PC-9 (cell line): ENCODE data around the gene LRRC55. TPM values are rescaled to one million over a fixed set of nuclear protein-coding genes. Genes with fewer than 3 reads are reported as not detected.
"Not testable (repeated sequence)": the region's sequence is repeated elsewhere in the genome, so short reads cannot be mapped to it uniquely, and the experiment has no call there.

Source experiments
- BruUV-seq: library from RNA; stranded (reverse); fragments of 400-500 nt; replicated peaks from 2 replicates; lab custom pipeline; 2021; lab: Mats Ljungman, UMichigan
- CTCF ChIA-PET: fragments of 300-600 bp; sonication (Branson Sonifier 250); formaldehyde crosslinking; loops from one replicate; lab custom pipeline; 2022; ENCODE audit warnings: antibody characterized with exemption; lab: Charles Lee
- POLR2A ChIA-PET: fragments of 300-600 bp; sonication (Branson Sonifier 250); formaldehyde crosslinking; loops from one replicate; lab custom pipeline; 2022; ENCODE audit warnings: antibody characterized with exemption; ENCODE audit not compliant: unreplicated experiment; lab: Charles Lee
- DNase-seq, 2 experiments: peaks; one replicate each; pipeline versions ENCODE4 v3.0.0 to v3.0.0-alpha.2; 2015 to 2022; ENCODE audit warnings: mixed read lengths in 1 of 2
- H2AFZ ChIP-seq: fragments of 200-600 bp; sonication (generic); 2 replicates; pipeline ENCODE4 v1.8.1; 2017; ENCODE audit warnings: antibody characterized with exemption
- H3F3A ChIP-seq: fragments of 200-600 bp; sonication (generic); 2 replicates; pipeline ENCODE4 v1.8.1; 2017; ENCODE audit warnings: antibody characterized with exemption, mild to moderate bottlenecking, low read depth; ENCODE audit not compliant: insufficient read depth
- H3K27ac ChIP-seq: fragments of 200-600 bp; sonication (generic); 2 replicates; pipeline ENCODE4 v1.6.1; 2016; ENCODE audit warnings: mixed run types
- H3K27me3 ChIP-seq: fragments of 200-600 bp; sonication (generic); 2 replicates; pipeline ENCODE4 v1.6.1; 2016; ENCODE audit warnings: low read depth, mixed run types; ENCODE audit not compliant: insufficient read depth
- H3K36me3 ChIP-seq: fragments of 200-600 bp; sonication (generic); 2 replicates; pipeline ENCODE4 v1.6.1; 2016; ENCODE audit warnings: low read depth, mixed run types
- H3K4me1 ChIP-seq: fragments of 200-600 bp; sonication (generic); replicated peaks from 2 replicates; pipeline ENCODE4 v1.6.1; 2016; ENCODE audit warnings: mixed run types; ENCODE audit not compliant: insufficient read depth
- H3K4me2 ChIP-seq: fragments of 200-600 bp; sonication (generic); 2 replicates; pipeline ENCODE4 v1.6.1; 2017; ENCODE audit warnings: mixed run types
- H3K4me3 ChIP-seq: fragments of 200-600 bp; sonication (generic); 2 replicates; pipeline ENCODE4 v1.6.1; 2016; ENCODE audit warnings: mixed run types
- H3K79me2 ChIP-seq: fragments of 200-600 bp; sonication (generic); 2 replicates; pipeline ENCODE4 v1.6.1; 2017; ENCODE audit warnings: low read depth, mixed run types
- H3K9me2 ChIP-seq: fragments of 200-600 bp; sonication (generic); 2 replicates; pipeline ENCODE4 v1.8.1; 2017; ENCODE audit warnings: mild to moderate bottlenecking; ENCODE audit not compliant: insufficient read depth
- H3K9me3 ChIP-seq: fragments of 200-600 bp; sonication (generic); 2 replicates; pipeline ENCODE4 v1.8.1; 2016; ENCODE audit warnings: low read depth; ENCODE audit not compliant: insufficient read depth
- H4K20me1 ChIP-seq: fragments of 200-600 bp; sonication (generic); 2 replicates; pipeline ENCODE4 v1.8.1; 2017; ENCODE audit not compliant: insufficient read depth
- CTCF ChIP-seq: fragments of 200-600 bp; sonication (generic); conservative IDR thresholded peaks from 2 replicates; pipeline ENCODE4 v1.6.1; 2017; ENCODE audit warnings: mixed run types, antibody characterized with exemption, mild to moderate bottlenecking, moderate library complexity
- EZH2 ChIP-seq: fragments of 200-600 bp; sonication (generic); IDR thresholded peaks from 2 replicates; pipeline ENCODE4 v1.8.0; 2017; ENCODE audit warnings: antibody characterized with exemption, low read depth
- intact Hi-C: fragments of 100-400 bp; cut with micrococcal nuclease; formaldehyde crosslinking; loops from one replicate; pipeline ENCODE4 v1.10.0; 2022; ENCODE audit not compliant: unreplicated experiment
- total RNA-seq: library from RNA; stranded (reverse); gene quantifications from 2 replicates; pipeline ENCODE4 v1.2.3, GENCODE V29; 2021

The LRRC55 gene
- total RNA-seq, 1 experiment from 2014 or later, result not detected

- CTCF ChIA-PET, result no interaction called here
- Histone ChIP-seq H3K27me3 (no peaks in the 10 kb centered on the region), H4K20me1 (no peaks in the 10 kb centered on the region), H3K4me1 (no peaks in the 10 kb centered on the region), H3K9me2 (no peaks in the 10 kb centered on the region; the same call in 1 of the 2 replicates), H3K4me2 (no peak overlapping the region), H3K36me3 (no peaks in the 10 kb centered on the region), H3F3A (no peaks in the 10 kb centered on the region), H3K9me3 (no peaks in the 10 kb centered on the region), H3K4me3 (no peak overlapping the region), H2AFZ (no peak overlapping the region), H3K79me2 (no peaks in the 10 kb centered on the region), H3K27ac (no peak overlapping the region)
- no peak for DNase-seq
- TF ChIP-seq EZH2 (no peak), CTCF (no peak)
- BruUV-seq, result no TSS peak
- POLR2A ChIA-PET, result no interaction called here
- intact Hi-C loops, result no loop called here
These were observed 17.4 kb upstream of the LRRC55 start for GRCh38 chr11:57164317-57164716.

- no TSS peak for BruUV-seq
- Histone ChIP-seq H4K20me1 (no peaks in the 10 kb centered on the region), H3K4me1 (no peaks in the 10 kb centered on the region), H3K27me3 (peaks cover 12% of the 10 kb centered on the region; the same call in 1 of the 2 replicates), H3K4me2 (no peak overlapping the region), H3K27ac (no peak overlapping the region), H3K36me3 (no peaks in the 10 kb centered on the region), H2AFZ (no peak overlapping the region), H3K79me2 (no peaks in the 10 kb centered on the region), H3K9me3 (no peaks in the 10 kb centered on the region), H3K4me3 (no peak overlapping the region), H3K9me2 (no peaks in the 10 kb centered on the region; the same call in 1 of the 2 replicates), H3F3A (no peaks in the 10 kb centered on the region)
- ChIA-PET CTCF (no interaction called here), POLR2A (no interaction called here)
- intact Hi-C loops, result no loop called here
- no peak for TF ChIP-seq CTCF
- no peak for DNase-seq
These were observed 14.5 kb upstream of the LRRC55 start for GRCh38 chr11:57167125-57167846.

- H2AFZ ChIP-seq, DNase-seq, POLR2A ChIA-PET, BruUV-seq, H3K36me3 ChIP-seq, H3K9me2 ChIP-seq, H3K79me2 ChIP-seq, intact Hi-C loops, H3K27ac ChIP-seq, CTCF ChIA-PET, H3F3A ChIP-seq, H3K9me3 ChIP-seq, H3K4me1 ChIP-seq, H4K20me1 ChIP-seq, H3K4me3 ChIP-seq, H3K4me2 ChIP-seq: not testable (repeated sequence)
- peaks cover 16% of the 10 kb centered on the region for H3K27me3 ChIP-seq
These were observed 11.9 kb upstream of the LRRC55 start for GRCh38 chr11:57169732-57170313.
